B cell (primary cell): ENCODE results near the gene ATP11A. TPM values are rescaled to one million over a fixed set of nuclear protein-coding genes. Genes with fewer than 3 reads are reported as not detected.

Source experiments
- ATAC-seq: fragments of 200-7000 bp; cut with Tn5 transposase; one replicate; pipeline ENCODE4 v1.10.0; 2021; ENCODE audit warnings: low read depth, mild to moderate bottlenecking, moderate number of reproducible peaks, moderate library complexity
- CTCF ChIA-PET: fragments of 350-600 bp; sonication (Branson Sonifier 250); formaldehyde crosslinking; loops from one replicate; lab custom pipeline; 2021; ENCODE audit warnings: antibody characterized with exemption, inconsistent platforms; lab: Charles Lee
- POLR2A ChIA-PET: fragments of 350-600 bp; sonication (Branson Sonifier 250); formaldehyde crosslinking; loops from one replicate; lab custom pipeline; 2021; ENCODE audit warnings: antibody characterized with exemption; lab: Charles Lee
- DNase-seq: peaks from one replicate; pipeline ENCODE4 v3.0.0; 2013
- H2AFZ ChIP-seq: 2 replicates; pipeline ENCODE4 v1.6.1; 2012; ENCODE audit warnings: mild to moderate bottlenecking, low read depth, low read length; ENCODE audit not compliant: insufficient read depth, poor library complexity, severe bottlenecking
- H3K27ac ChIP-seq, 2 donors: 1 replicate in 1 of 2; 2 replicates in 1 of 2; pipeline ENCODE4 v1.5.1; 2012 to 2013; ENCODE audit warnings: low read length in 2 of 2, mild to moderate bottlenecking in 2 of 2, moderate library complexity in 1 of 2
- H3K27me3 ChIP-seq, 4 experiments: fragments of 200-600 bp in 1 of 4; sonication (generic) in 1 of 4; replicated peaks in 1 of 4; 1 replicate in 2 of 4; 2 replicates in 2 of 4; pipeline versions ENCODE4 v1.6.1 to v1.7.0; 2013 to 2016; ENCODE audit warnings: low read length in 3 of 4, mild to moderate bottlenecking in 2 of 4, mixed read lengths in 1 of 4, moderate library complexity in 1 of 4; ENCODE audit not compliant: insufficient read depth in 4 of 4, control insufficient read depth in 3 of 4; ENCODE audit errors: control extremely low read depth in 1 of 4
- H3K36me3 ChIP-seq, 2 experiments: replicated peaks in 1 of 2; 1 replicate in 1 of 2; 2 replicates in 1 of 2; pipeline versions ENCODE4 v1.6.1 to v1.7.1; 2013; ENCODE audit warnings: low read length in 1 of 2; ENCODE audit not compliant: insufficient read depth in 2 of 2, control insufficient read depth in 1 of 2; ENCODE audit errors: control extremely low read depth in 1 of 2, extremely low read depth in 1 of 2
- H3K4me1 ChIP-seq, 2 donors: fragments of 200-600 bp in 1 of 2; sonication (generic) in 1 of 2; 1 replicate in 1 of 2; 2 replicates in 1 of 2; pipeline versions ENCODE4 v1.5.1 to v1.6.1; 2013 to 2017; ENCODE audit warnings: low read length in 2 of 2; ENCODE audit not compliant: control insufficient read depth in 2 of 2, insufficient read depth in 2 of 2
- H3K4me2 ChIP-seq: replicated peaks from 2 replicates; pipeline ENCODE3; 2012; ENCODE audit warnings: mild to moderate bottlenecking, low read depth, low read length; ENCODE audit not compliant: poor library complexity, severe bottlenecking
- H3K4me3 ChIP-seq, 5 experiments: fragments of 200-600 bp in 1 of 5; sonication (generic) in 1 of 5; 1 replicate in 3 of 5; 2 replicates in 2 of 5; pipeline versions ENCODE4 v1.5.1 to v1.7.0; 2011 to 2016; ENCODE audit warnings: low read length in 4 of 5, mild to moderate bottlenecking in 4 of 5, low read depth in 2 of 5, control low read depth in 1 of 5, moderate library complexity in 1 of 5; ENCODE audit not compliant: insufficient read depth in 1 of 5; ENCODE audit errors: control extremely low read depth in 1 of 5, extremely low read depth in 1 of 5
- H3K79me2 ChIP-seq: fragments of 200-600 bp; sonication (generic); one replicate; pipeline ENCODE4 v1.6.0; 2016; ENCODE audit warnings: low read length; ENCODE audit not compliant: control insufficient read depth, insufficient read depth
- H3K9ac ChIP-seq: fragments of 200-600 bp; sonication (generic); 2 replicates; pipeline ENCODE4 v1.6.1; 2017; ENCODE audit warnings: mild to moderate bottlenecking, low read length, moderate library complexity
- H3K9me3 ChIP-seq, 3 donors: one replicate each; pipeline versions ENCODE4 v1.6.1 to v1.7.1; 2013; ENCODE audit warnings: low read length in 2 of 3; ENCODE audit not compliant: control insufficient read depth in 2 of 3, insufficient read depth in 1 of 3; ENCODE audit errors: control extremely low read depth in 1 of 3
- H4K20me1 ChIP-seq: 2 replicates; pipeline ENCODE4 v1.6.0; 2012; ENCODE audit warnings: mild to moderate bottlenecking, low read length; ENCODE audit not compliant: insufficient read depth, control insufficient read depth, poor library complexity, severe bottlenecking
- H3K27ac Mint-ChIP-seq: one replicate; pipeline ENCODE4 v1.8.0; 2021; ENCODE audit warnings: mixed read lengths
- H3K27me3 Mint-ChIP-seq: one replicate; pipeline ENCODE4 v1.8.0; 2021; ENCODE audit warnings: mixed read lengths
- H3K4me1 Mint-ChIP-seq: one replicate; pipeline ENCODE4 v1.8.0; 2021; ENCODE audit warnings: mixed read lengths
- H3K4me3 Mint-ChIP-seq: one replicate; pipeline ENCODE4 v1.8.0; 2021; ENCODE audit warnings: mixed read lengths
- H3K9me3 Mint-ChIP-seq: one replicate; pipeline ENCODE4 v1.8.0; 2022; ENCODE audit warnings: mixed read lengths; ENCODE audit not compliant: insufficient read depth
- EZH2 ChIP-seq: IDR thresholded peaks from 2 replicates; pipeline ENCODE4 v1.6.1; 2012; ENCODE audit warnings: borderline replicate concordance, low read depth, mild to moderate bottlenecking, moderate library complexity, low read length; ENCODE audit not compliant: insufficient read depth, poor library complexity, severe bottlenecking
- WGBS: methylation state at CpG from one replicate; pipeline ENCODE4 v1.1.5; 2013; ENCODE audit warnings: missing lambda C conversion rate; ENCODE audit not compliant: insufficient coverage; 5-methylcytosine and 5-hydroxymethylcytosine counted together
- intact Hi-C: fragments of 100-400 bp; cut with micrococcal nuclease; formaldehyde crosslinking; loops from one replicate; pipeline ENCODE4 v1.10.0; 2022
- polyA plus RNA-seq: library from polyadenylated mRNA; depleted of rRNA; stranded (reverse); fragments of >200 nt; gene quantifications from 2 replicates; pipeline ENCODE4 v1.2.3, GENCODE V29; 2012
- total RNA-seq, 2 donors: library from RNA; stranded (reverse); fragments of 120-200 nt in 1 of 2; gene quantifications; 1 replicate in 1 of 2; 2 replicates in 1 of 2; pipeline versions ENCODE4 v1.2.3 to v1.2.4, GENCODE V29; 2013 to 2022
- TF ChIP-seq, protein P1 (sequence below): fragments of 200-600 bp; IDR thresholded peaks from one replicate; pipeline ENCODE4 v1.8.0; 2022; ENCODE audit warnings: antibody characterized with exemption, mild to moderate bottlenecking

Gene ATP11A
- total and polyA plus RNA-seq, 2 donors (not counting 1 experiment from before 2014, with no cell fraction given), result 36.9 to 60.3 TPM

DNA sequence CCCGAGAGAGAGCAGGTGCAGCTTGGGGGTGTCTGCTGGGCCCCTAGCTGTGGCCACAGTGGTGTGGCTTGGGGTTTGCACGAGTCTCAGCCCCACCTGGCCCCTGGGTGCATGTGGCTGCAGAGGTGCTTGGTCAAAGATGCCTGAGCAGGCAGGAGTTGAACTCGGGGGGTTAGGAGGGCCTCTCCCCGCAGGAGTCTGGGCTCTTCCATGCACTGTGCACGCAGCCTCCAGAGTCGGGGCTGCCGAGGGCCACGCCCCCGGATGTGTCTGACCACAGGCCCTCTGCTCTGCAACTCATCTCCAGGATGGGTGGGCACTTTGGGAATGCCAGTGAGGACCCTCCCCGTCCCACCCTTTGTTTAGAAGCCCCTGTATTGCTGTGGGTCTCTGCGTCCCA lies 187.7 kb downstream of the ATP11A start:
- no peak overlapping the region for H3K9ac ChIP-seq
- intact Hi-C loops, result no loop called here
- no peak overlapping the region for H3K27ac Mint-ChIP-seq
- no peaks in the 10 kb centered on the region for H3K27me3 ChIP-seq
- POLR2A ChIA-PET, result no interaction called here
- no peak overlapping the region for H3K4me3 Mint-ChIP-seq
- peaks cover 23% of the 10 kb centered on the region for H3K4me1 Mint-ChIP-seq
- H3K27me3 Mint-ChIP-seq, result no peaks in the 10 kb centered on the region
- H2AFZ ChIP-seq, result no peak overlapping the region
- ATAC-seq (no peak), DNase-seq (no peak)
- peaks cover 0 to 19% (median 7%) of the 10 kb centered on the region in 3 donors for H3K9me3 ChIP-seq
- CTCF ChIA-PET, result interaction anchor here (2.2 kb wide), 1 partner anchor 238 kb away, joined by 11 read pairs; no protein-coding TSS in a partner anchor
- TF ChIP-seq EZH2, result no peak
- TF ChIP-seq, protein P1, sequence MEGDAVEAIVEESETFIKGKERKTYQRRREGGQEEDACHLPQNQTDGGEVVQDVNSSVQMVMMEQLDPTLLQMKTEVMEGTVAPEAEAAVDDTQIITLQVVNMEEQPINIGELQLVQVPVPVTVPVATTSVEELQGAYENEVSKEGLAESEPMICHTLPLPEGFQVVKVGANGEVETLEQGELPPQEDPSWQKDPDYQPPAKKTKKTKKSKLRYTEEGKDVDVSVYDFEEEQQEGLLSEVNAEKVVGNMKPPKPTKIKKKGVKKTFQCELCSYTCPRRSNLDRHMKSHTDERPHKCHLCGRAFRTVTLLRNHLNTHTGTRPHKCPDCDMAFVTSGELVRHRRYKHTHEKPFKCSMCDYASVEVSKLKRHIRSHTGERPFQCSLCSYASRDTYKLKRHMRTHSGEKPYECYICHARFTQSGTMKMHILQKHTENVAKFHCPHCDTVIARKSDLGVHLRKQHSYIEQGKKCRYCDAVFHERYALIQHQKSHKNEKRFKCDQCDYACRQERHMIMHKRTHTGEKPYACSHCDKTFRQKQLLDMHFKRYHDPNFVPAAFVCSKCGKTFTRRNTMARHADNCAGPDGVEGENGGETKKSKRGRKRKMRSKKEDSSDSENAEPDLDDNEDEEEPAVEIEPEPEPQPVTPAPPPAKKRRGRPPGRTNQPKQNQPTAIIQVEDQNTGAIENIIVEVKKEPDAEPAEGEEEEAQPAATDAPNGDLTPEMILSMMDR, result no peak
- H4K20me1 ChIP-seq, result peaks cover 10% of the 10 kb centered on the region
- no peak overlapping the region for H3K27ac ChIP-seq
- no peak overlapping the region for H3K4me3 ChIP-seq
- H3K4me1 ChIP-seq, result peaks cover 12 to 24% of the 10 kb centered on the region in 2 donors
- no peak overlapping the region for H3K4me2 ChIP-seq
- peaks cover 0 to 44% of the 10 kb centered on the region in 2 experiments for H3K36me3 ChIP-seq
- WGBS, result 78% methylated on average over 11 of the region's 11 CpGs
- peaks cover 3% of the 10 kb centered on the region for H3K79me2 ChIP-seq
- no peaks in the 10 kb centered on the region for H3K9me3 Mint-ChIP-seq

DNA sequence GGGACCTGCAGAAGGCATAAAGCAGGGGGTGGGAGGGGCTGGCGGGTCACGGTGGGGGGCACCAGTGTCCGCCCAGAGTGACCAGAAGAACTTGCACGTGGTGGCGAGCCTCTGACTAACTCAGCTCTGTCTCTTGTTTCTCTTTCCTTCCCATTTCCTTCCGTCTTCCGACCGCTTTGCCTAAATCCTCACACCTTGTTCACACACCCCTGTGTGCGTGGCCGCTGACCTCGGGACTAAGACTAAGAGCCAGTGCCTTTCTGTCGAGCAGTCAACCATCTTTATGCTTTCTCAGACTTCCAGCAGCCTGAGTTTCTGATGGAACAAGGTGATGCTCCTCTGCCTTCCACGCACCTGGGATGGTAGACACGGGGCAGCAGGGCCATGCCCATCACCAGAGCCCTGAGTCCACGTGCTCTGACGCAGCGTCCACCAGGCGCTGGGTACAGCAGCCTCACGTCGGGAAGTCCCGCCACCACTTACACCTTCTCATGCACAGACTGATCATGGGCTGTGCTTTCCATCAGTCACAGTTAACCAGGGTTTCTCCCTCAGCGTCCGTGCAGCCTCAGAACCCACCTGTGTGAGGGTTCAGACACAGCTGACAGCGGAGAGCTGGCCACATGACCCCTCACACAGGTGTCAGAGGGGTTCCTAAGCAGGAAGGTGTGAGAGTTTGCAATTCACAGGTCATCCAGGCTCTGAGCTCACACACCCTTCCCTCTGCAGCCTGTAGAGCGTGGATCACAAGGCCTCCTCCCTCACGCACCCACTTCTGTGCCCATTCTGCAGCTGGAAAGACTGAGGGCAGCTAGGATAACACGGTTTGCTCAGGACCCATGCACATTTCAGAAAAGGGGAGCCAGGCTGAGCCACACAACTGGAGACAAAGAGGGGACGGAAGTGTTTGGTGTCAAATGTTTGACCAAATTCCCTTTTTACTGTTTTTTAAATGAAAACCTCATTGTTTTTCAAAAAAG lies 188.4 kb downstream of the ATP11A start:
- POLR2A ChIA-PET, result no interaction called here
- Histone ChIP-seq H3K79me2 (peaks cover 3% of the 10 kb centered on the region), H3K4me3 (no peak overlapping the region), H3K27ac (no peak overlapping the region), H4K20me1 (peaks cover 10% of the 10 kb centered on the region), H3K27me3 (no peaks in the 10 kb centered on the region), H3K4me1 (peaks cover 5 to 17% of the 10 kb centered on the region in 2 donors), H3K9me3 (peaks cover 0 to 12% (median 0%) of the 10 kb centered on the region in 3 donors), H2AFZ (no peak overlapping the region), H3K9ac (no peak overlapping the region), H3K36me3 (peaks cover 0 to 44% of the 10 kb centered on the region in 2 experiments), H3K4me2 (no peak overlapping the region)
- no peaks in the 10 kb centered on the region for H3K27me3 Mint-ChIP-seq
- ATAC-seq (no peak), DNase-seq (no peak)
- CTCF ChIA-PET, result interaction anchor here (2.2 kb wide), 1 partner anchor 239 kb away, joined by 11 read pairs; no protein-coding TSS in a partner anchor
- no peak for TF ChIP-seq EZH2
- TF ChIP-seq, protein P1, result no peak
- WGBS, result 97% methylated on average over 25 of the region's 28 CpGs
- no peak overlapping the region for H3K4me3 Mint-ChIP-seq
- peaks cover 16% of the 10 kb centered on the region for H3K4me1 Mint-ChIP-seq
- H3K9me3 Mint-ChIP-seq, result no peaks in the 10 kb centered on the region
- intact Hi-C loops, result no loop called here
- H3K27ac Mint-ChIP-seq, result no peak overlapping the region
